H1 (cell line): ENCODE measurements around the gene KIF25. TPM values are rescaled to one million over a fixed set of nuclear protein-coding genes. Genes with fewer than 3 reads are reported as not detected.

ENCODE experiments used
- CTCF ChIA-PET: fragments of 300-600 bp; sonication (Branson Sonifier 250); formaldehyde crosslinking; loops from one replicate; lab custom pipeline; 2021; ENCODE audit not compliant: partially characterized antibody; lab: Charles Lee
- POLR2A ChIA-PET: fragments of 300-600 bp; sonication (Branson Sonifier 250); formaldehyde crosslinking; loops from one replicate; lab custom pipeline; 2021; ENCODE audit warnings: inconsistent platforms; ENCODE audit not compliant: partially characterized antibody; lab: Charles Lee
- DNase-seq, 2 experiments: peaks; one replicate each; pipeline versions ENCODE4 v3.0.0 to v3.0.0-alpha.2; 2010 to 2022; ENCODE audit warnings: low spot score in 2 of 2, low read depth in 1 of 2, mixed read lengths in 1 of 2
- FAIRE-seq: peaks from 2 replicates; lab custom pipeline; 2011; peaks lifted over from hg19 to GRCh38; lab: Jason Lieb, UNC
- H2AFZ ChIP-seq: 2 replicates; pipeline ENCODE4 v1.8.1; 2012; ENCODE audit warnings: low read length, inconsistent platforms
- H2AK5ac ChIP-seq: 2 replicates; pipeline ENCODE4 v1.6.1; 2013; ENCODE audit warnings: low read depth, low read length
- H2BK120ac ChIP-seq: replicated peaks from 2 replicates; pipeline ENCODE3; 2013; ENCODE audit warnings: low read depth, low read length, inconsistent platforms
- H2BK12ac ChIP-seq: 2 replicates; pipeline ENCODE4 v1.6.1; 2013; ENCODE audit warnings: low read depth, low read length
- H2BK15ac ChIP-seq: 2 replicates; pipeline ENCODE4 v1.6.1; 2013; ENCODE audit warnings: low read length
- H2BK20ac ChIP-seq: 2 replicates; pipeline ENCODE4 v1.6.1; 2013; ENCODE audit warnings: low read length
- H2BK5ac ChIP-seq: 2 replicates; pipeline ENCODE4 v1.6.1; 2013; ENCODE audit warnings: low read depth, low read length
- H3K14ac ChIP-seq: 2 replicates; pipeline ENCODE4 v1.6.1; 2013; ENCODE audit warnings: inconsistent platforms; ENCODE audit not compliant: insufficient read length
- H3K18ac ChIP-seq: 2 replicates; pipeline ENCODE4 v1.6.1; 2013; ENCODE audit warnings: low read length; ENCODE audit errors: extremely low read depth
- H3K23ac ChIP-seq: 2 replicates; pipeline ENCODE4 v1.6.1; 2013; ENCODE audit warnings: inconsistent platforms; ENCODE audit not compliant: insufficient read length
- H3K23me2 ChIP-seq: 2 replicates; pipeline ENCODE4 v1.6.1; 2013; ENCODE audit warnings: low read depth, low read length
- H3K27ac ChIP-seq: 2 replicates; pipeline ENCODE4 v1.6.1; 2011; ENCODE audit warnings: low read depth, low read length, inconsistent platforms
- H3K27me3 ChIP-seq, 4 experiments: replicated peaks in 1 of 4; 1 replicate in 1 of 4; 2 replicates in 3 of 4; pipeline versions ENCODE4 v1.6.1 to v1.8.1; 2011 to 2013; ENCODE audit warnings: low read length in 3 of 4, mild to moderate bottlenecking in 3 of 4, inconsistent platforms in 2 of 4, mixed read lengths in 2 of 4, moderate library complexity in 1 of 4; ENCODE audit not compliant: control insufficient read depth in 3 of 4, insufficient read depth in 3 of 4; ENCODE audit errors: extremely low read depth in 1 of 4
- H3K36me3 ChIP-seq, 4 experiments: 2 replicates each; pipeline versions ENCODE4 v1.6.1 to v1.8.1; 2011 to 2013; ENCODE audit warnings: mild to moderate bottlenecking in 4 of 4, low read length in 3 of 4, moderate library complexity in 2 of 4, control low read depth in 1 of 4, inconsistent platforms in 1 of 4; ENCODE audit not compliant: insufficient read depth in 4 of 4, control insufficient read depth in 2 of 4
- H3K4ac ChIP-seq: replicated peaks from 2 replicates; pipeline ENCODE3; 2013; ENCODE audit warnings: low read length, low read depth, mixed read lengths, inconsistent platforms; ENCODE audit not compliant: insufficient read length
- H3K4me1 ChIP-seq, 4 experiments: replicated peaks in 1 of 4; 1 replicate in 1 of 4; 2 replicates in 3 of 4; pipeline versions ENCODE4 v1.6.1 to v1.8.1; 2011 to 2013; ENCODE audit warnings: low read length in 3 of 4, inconsistent platforms in 2 of 4, mixed read lengths in 1 of 4; ENCODE audit not compliant: insufficient read depth in 4 of 4, control insufficient read depth in 3 of 4
- H3K4me2 ChIP-seq, 2 experiments: 2 replicates each; pipeline versions ENCODE4 v1.6.1 to v1.8.1; 2011 to 2013; ENCODE audit warnings: low read depth in 2 of 2, low read length in 2 of 2, control low read depth in 1 of 2, inconsistent platforms in 1 of 2, mild to moderate bottlenecking in 1 of 2; ENCODE audit not compliant: insufficient read depth in 1 of 2
- H3K4me3 ChIP-seq, 4 experiments: fragments of 200-600, 300-600 bp in 1 of 4; sonication (generic), shearing (Covaris generic), sonication (Bioruptor Twin) in 1 of 4; 2 replicates each; pipeline versions ENCODE4 v1.5.1 to v1.8.1; 2011 to 2016; ENCODE audit warnings: low read length in 4 of 4, low read depth in 3 of 4, control low read depth in 2 of 4, inconsistent platforms in 2 of 4, mild to moderate bottlenecking in 2 of 4, mixed read lengths in 1 of 4, moderate library complexity in 1 of 4; ENCODE audit not compliant: insufficient read depth in 2 of 4; ENCODE audit errors: extremely low read depth in 1 of 4
- H3K56ac ChIP-seq: replicated peaks from 2 replicates; pipeline ENCODE3; 2013; ENCODE audit warnings: low read depth, mild to moderate bottlenecking, mixed read lengths, low read length, inconsistent platforms; ENCODE audit not compliant: insufficient read length
- H3K79me1 ChIP-seq: 2 replicates; pipeline ENCODE4 v1.6.1; 2013; ENCODE audit warnings: low read depth, low read length, control low read depth
- H3K79me2 ChIP-seq, 2 experiments: 2 replicates each; pipeline versions ENCODE4 v1.6.1 to v1.8.1; 2012 to 2013; ENCODE audit warnings: low read length in 2 of 2, mild to moderate bottlenecking in 2 of 2, inconsistent platforms in 1 of 2; ENCODE audit not compliant: insufficient read depth in 2 of 2, control insufficient read depth in 1 of 2
- H3K9ac ChIP-seq, 4 experiments: replicated peaks in 1 of 4; 1 replicate in 1 of 4; 2 replicates in 3 of 4; pipeline versions ENCODE4 v1.6.1 to v1.8.1; 2011 to 2013; ENCODE audit warnings: low read depth in 3 of 4, low read length in 3 of 4, control low read depth in 2 of 4, mild to moderate bottlenecking in 2 of 4, moderate library complexity in 2 of 4, inconsistent platforms in 1 of 4; ENCODE audit errors: extremely low read depth in 1 of 4
- H3K9me3 ChIP-seq, 2 experiments: 2 replicates each; pipeline versions ENCODE4 v1.6.1 to v1.8.1; 2012 to 2013; ENCODE audit warnings: mild to moderate bottlenecking in 2 of 2, moderate library complexity in 2 of 2, control low read depth in 1 of 2, inconsistent platforms in 1 of 2, low read depth in 1 of 2, low read length in 1 of 2, mixed read lengths in 1 of 2; ENCODE audit not compliant: insufficient read depth in 2 of 2
- H4K20me1 ChIP-seq, 2 experiments: replicated peaks in 1 of 2; 2 replicates each; pipeline versions ENCODE3 to v1.8.1; 2011 to 2013; ENCODE audit warnings: inconsistent platforms in 2 of 2, low read length in 2 of 2, mild to moderate bottlenecking in 1 of 2; ENCODE audit not compliant: insufficient read depth in 2 of 2, control insufficient read depth in 1 of 2
- H4K5ac ChIP-seq: 2 replicates; pipeline ENCODE4 v1.6.1; 2013; ENCODE audit warnings: low read length, low read depth, mixed read lengths, inconsistent platforms; ENCODE audit not compliant: insufficient read length
- H4K8ac ChIP-seq: 2 replicates; pipeline ENCODE4 v1.8.0; 2013; ENCODE audit warnings: mild to moderate bottlenecking, moderate library complexity, low read length, inconsistent platforms; ENCODE audit not compliant: insufficient read depth; ENCODE audit errors: extremely low read depth
- H4K91ac ChIP-seq: replicated peaks from 2 replicates; pipeline ENCODE3; 2013; ENCODE audit warnings: low read length, mixed read lengths, inconsistent platforms; ENCODE audit not compliant: insufficient read length
- BCL11A ChIP-seq, 2 experiments: IDR thresholded peaks; one replicate each; pipeline ENCODE4 v1.6.1; 2011; ENCODE audit warnings: low read depth in 2 of 2, low read length in 2 of 2, mild to moderate bottlenecking in 2 of 2
- CBX8 ChIP-seq: fragments of 300-800, 300-1000 bp; sonication (generic); IDR thresholded peaks from 2 replicates; pipeline ENCODE4 v1.7.1; 2016; ENCODE audit warnings: low read depth, low read length, borderline replicate concordance
- CEBPB ChIP-seq: IDR thresholded peaks from 2 replicates; pipeline ENCODE4 v1.6.1; 2012; ENCODE audit warnings: low read depth, low read length
- CREB1 ChIP-seq: IDR thresholded peaks from 2 replicates; pipeline ENCODE4 v1.6.1; 2012; ENCODE audit warnings: inconsistent platforms
- EZH2 ChIP-seq: fragments of 200-600 bp; sonication (generic); IDR thresholded peaks from 2 replicates; pipeline ENCODE4 v1.7.1; 2012; ENCODE audit warnings: low read depth, mild to moderate bottlenecking, moderate library complexity, low read length, inconsistent platforms; ENCODE audit not compliant: severe bottlenecking
- FOSL1 ChIP-seq: IDR thresholded peaks from 2 replicates; pipeline ENCODE4 v1.6.1; 2011; ENCODE audit warnings: mild to moderate bottlenecking, low read depth, low read length, moderate library complexity; ENCODE audit not compliant: insufficient read depth
- GABPA ChIP-seq: IDR thresholded peaks from 2 replicates; pipeline ENCODE4 v1.6.1; 2011; ENCODE audit warnings: mild to moderate bottlenecking, low read length, moderate library complexity, borderline replicate concordance; ENCODE audit not compliant: insufficient read depth
- GTF2F1 ChIP-seq: IDR thresholded peaks from 2 replicates; pipeline ENCODE4 v1.6.1; 2012; ENCODE audit warnings: low read depth, low read length, improper control_type of control experiment, borderline replicate concordance
- HDAC6 ChIP-seq: IDR thresholded peaks from one replicate; pipeline ENCODE4 v1.7.1; 2012; ENCODE audit warnings: low read depth, mild to moderate bottlenecking, inconsistent platforms, low read length, moderate library complexity
- MAFK ChIP-seq: IDR thresholded peaks from 2 replicates; pipeline ENCODE4 v1.6.1; 2012; ENCODE audit warnings: low read depth, mild to moderate bottlenecking, improper control_type of control experiment, low read length
- SIRT6 ChIP-seq: IDR thresholded peaks from one replicate; pipeline ENCODE4 v1.7.1; 2012; ENCODE audit warnings: low read length, inconsistent platforms
- SP1 ChIP-seq: IDR thresholded peaks from 2 replicates; pipeline ENCODE4 v1.6.1; 2011; ENCODE audit warnings: low read depth, low read length
- TCF12 ChIP-seq: IDR thresholded peaks from 2 replicates; pipeline ENCODE4 v1.6.1; 2011; ENCODE audit warnings: low read depth, mild to moderate bottlenecking, low read length
- WGBS, 2 experiments: shearing (Covaris generic) in 1 of 2; methylation state at CpG; one replicate each; pipeline versions ENCODE4 v1.1.6 to v1.1.7; 2013 to 2015; ENCODE audit warnings: low lambda C conversion rate in 2 of 2, mixed read lengths in 2 of 2, inconsistent platforms in 1 of 2, low coverage in 1 of 2, missing lambda C conversion rate in 1 of 2; ENCODE audit not compliant: insufficient replicate concordance in 2 of 2, insufficient coverage in 1 of 2, insufficient read length in 1 of 2; ENCODE audit errors: extremely low coverage in 1 of 2, missing lambda C conversion rate in 1 of 2; 5-methylcytosine and 5-hydroxymethylcytosine counted together
- polyA plus RNA-seq, 7 experiments: library from polyadenylated mRNA; depleted of rRNA in 3 of 7; stranded (reverse) in 5 of 7; unstranded in 2 of 7; fragments of >200 nt in 5 of 7; fragments of 200-250 nt in 2 of 7; gene quantifications; 1 replicate in 5 of 7; 2 replicates in 1 of 7; 4 replicates in 1 of 7; pipeline versions ENCODE4 v1.2.1 to v1.2.3, GENCODE V29; 2011 to 2013; ENCODE audit warnings: missing spikeins in 2 of 7, mixed read lengths in 2 of 7
- total RNA-seq: library from RNA; stranded (reverse); fragmentation: NEBNext Ultra II Directional; extraction: Animal tissue kit (Norgen Biotek cat#: 25700); gene quantifications from 2 replicates; pipeline ENCODE4 v1.2.1, GENCODE V29; 2021
- TF ChIP-seq, protein P1 (sequence below): IDR thresholded peaks from 2 replicates; pipeline ENCODE4 v1.6.1; 2011; ENCODE audit warnings: low read length, improper control_type of control experiment

KIF25 gene
- total and polyA plus RNA-seq, 2 of the 8 experiments (the other 6 are each of a cell fraction or from before 2014, with no cell fraction given) = 1.5 to 2.0 TPM

DNA sequence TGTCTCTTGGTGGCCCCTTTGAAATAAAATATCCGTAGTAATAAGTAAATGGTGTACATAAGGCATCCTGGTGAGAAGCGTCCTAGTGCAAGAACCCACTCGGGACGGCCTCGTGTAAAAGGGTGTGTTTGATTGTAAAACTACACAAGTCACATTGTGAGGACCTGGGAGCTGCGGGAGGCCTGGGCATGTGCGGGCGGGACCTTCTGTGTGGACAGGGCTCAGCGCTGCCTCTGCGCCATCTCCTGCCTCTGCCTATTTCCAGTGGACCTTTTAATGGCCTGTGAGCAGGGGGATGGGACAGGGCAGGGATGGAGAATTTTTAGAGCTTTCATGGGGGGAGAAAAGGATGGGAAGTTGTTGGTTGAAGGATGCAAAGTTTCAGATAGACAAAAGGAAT lies 25.3 kb upstream of the KIF25 start:
- H2BK15ac ChIP-seq = no peak overlapping the region
- H3K4ac ChIP-seq = no peak overlapping the region
- FAIRE-seq = no peak
- H3K14ac ChIP-seq = no peak overlapping the region
- no peak overlapping the region for H2AFZ ChIP-seq
- H3K79me2 ChIP-seq = no peaks in the 10 kb centered on the region
- H2AK5ac ChIP-seq = no peak overlapping the region
- no peak overlapping the region for H3K23ac ChIP-seq
- H4K20me1 ChIP-seq = peaks cover 2 to 4% of the 10 kb centered on the region in 2 experiments
- peaks cover 4 to 32% (median 17%) of the 10 kb centered on the region in 4 experiments; a peak in 6 of 8 replicates for H3K36me3 ChIP-seq
- no peak overlapping the region for H4K8ac ChIP-seq
- H3K79me1 ChIP-seq = no peaks in the 10 kb centered on the region
- H3K4me2 ChIP-seq = no peak overlapping the region
- H2BK5ac ChIP-seq = peak overlapping the region; percentile 7; the same call in 1 of the 2 replicates
- H3K4me1 ChIP-seq = peaks cover 0 to 10% (median 6%) of the 10 kb centered on the region in 4 experiments; a peak in 5 of 7 replicates
- no peak overlapping the region for H2BK12ac ChIP-seq
- ChIA-PET POLR2A (no interaction called here), CTCF (interaction anchor here (1.3 to 1.4 kb wide), 2 partner anchors 88 to 295 kb away, joined by 3 to 5 read pairs; no protein-coding TSS in a partner anchor)
- no peak overlapping the region for H3K4me3 ChIP-seq
- no peak overlapping the region for H3K27ac ChIP-seq
- 93% methylated on average over 10 of the region's 10 CpGs; no CpG with 5 or more reads in 1 of the 2 experiments for WGBS, 2 experiments
- no peak for DNase-seq
- no peaks in the 10 kb centered on the region for H3K23me2 ChIP-seq
- no peak overlapping the region for H3K56ac ChIP-seq
- no peaks in the 10 kb centered on the region for H3K27me3 ChIP-seq
- H3K18ac ChIP-seq = no peak overlapping the region
- H4K5ac ChIP-seq = peak overlapping the region; percentile 12
- H3K9me3 ChIP-seq = peaks cover 0 to 6% of the 10 kb centered on the region in 2 experiments; a peak in 1 of 4 replicates
- H2BK120ac ChIP-seq = no peak overlapping the region
- no peak overlapping the region for H4K91ac ChIP-seq
- no peak overlapping the region for H3K9ac ChIP-seq
- no peak overlapping the region for H2BK20ac ChIP-seq
- TF ChIP-seq MAFK (no peak), CEBPB (no peak), GTF2F1 (no peak), HDAC6 (no peak), TCF12 (no peak), CBX8 (no peak), CREB1 (no peak), BCL11A (IDR thresholded peaks at IDR 0.05; ENCODE audit: low read depth in 2 of 2, low read length in 2 of 2) (no peak), GABPA (no peak), SIRT6 (no peak), EZH2 (no peak), FOSL1 (no peak), SP1 (no peak)
- TF ChIP-seq, protein P1, sequence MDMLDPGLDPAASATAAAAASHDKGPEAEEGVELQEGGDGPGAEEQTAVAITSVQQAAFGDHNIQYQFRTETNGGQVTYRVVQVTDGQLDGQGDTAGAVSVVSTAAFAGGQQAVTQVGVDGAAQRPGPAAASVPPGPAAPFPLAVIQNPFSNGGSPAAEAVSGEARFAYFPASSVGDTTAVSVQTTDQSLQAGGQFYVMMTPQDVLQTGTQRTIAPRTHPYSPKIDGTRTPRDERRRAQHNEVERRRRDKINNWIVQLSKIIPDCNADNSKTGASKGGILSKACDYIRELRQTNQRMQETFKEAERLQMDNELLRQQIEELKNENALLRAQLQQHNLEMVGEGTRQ = no peak
